ENCODE results near the gene KCNQ1.

- TF ChIP-seq TSHZ2 (CRISPR knock-in tag; IDR thresholded peaks at IDR 0.05) (no peak), SNAI2 (CRISPR knock-in tag; IDR thresholded peaks at IDR 0.05) (no peak), ZNF8 (CRISPR knock-in tag; IDR thresholded peaks at IDR 0.05) (no peak), ZFP30 (CRISPR knock-in tag; IDR thresholded peaks at IDR 0.05) (no peak), RARB (CRISPR knock-in tag; IDR thresholded peaks at IDR 0.05) (no peak), ZFP3 (CRISPR knock-in tag; IDR thresholded peaks at IDR 0.05) (no peak), ARNTL (CRISPR knock-in tag; IDR thresholded peaks at IDR 0.05; ENCODE audit: borderline replicate concordance, low read depth) (no peak), CSDC2 (CRISPR knock-in tag; IDR thresholded peaks at IDR 0.05) (no peak), POU6F1 (CRISPR knock-in tag; IDR thresholded peaks at IDR 0.05; ENCODE audit: borderline replicate concordance, low read depth) (no peak), TOX (CRISPR knock-in tag; IDR thresholded peaks at IDR 0.05; ENCODE audit: borderline replicate concordance) (no peak)
These were observed 17.8 kb downstream of the KCNQ1 start for GRCh38 chr11:2462543-2462985.

Measured in SK-N-SH treated with all-trans-retinoic acid at 6 μM for 48 hours (cell line).